Left ventricle myocardium inferior (tissue), 1 donor: ENCODE results near the gene MARK3. TPM values are rescaled to one million over a fixed set of nuclear protein-coding genes. Genes with fewer than 3 reads are reported as not detected.
A peak's percentile ranks its signal among the peaks of the same experiment; 100 is the strongest.

Source experiments
- DNase-seq: peaks from one replicate; pipeline ENCODE4 v3.0.0-alpha.2; 2020
- H3K27ac ChIP-seq: fragments of 200-600 bp; replicated peaks from 2 replicates; pipeline ENCODE4 v1.8.0; 2021
- H3K27me3 ChIP-seq: fragments of 200-600 bp; 2 replicates; pipeline ENCODE4 v1.8.0; 2021; ENCODE audit warnings: low read depth
- H3K36me3 ChIP-seq: fragments of 200-600 bp; 2 replicates; pipeline ENCODE4 v1.8.0; 2021
- H3K4me1 ChIP-seq: fragments of 200-600 bp; 2 replicates; pipeline ENCODE4 v1.8.0; 2021
- H3K4me3 ChIP-seq: fragments of 200-600 bp; 2 replicates; pipeline ENCODE4 v1.8.0; 2021; ENCODE audit warnings: mild to moderate bottlenecking, moderate library complexity
- H3K9me3 ChIP-seq: fragments of 200-600 bp; replicated peaks from 2 replicates; pipeline ENCODE4 v1.8.0; 2021
- intact Hi-C: fragments of 100-400 bp; cut with micrococcal nuclease; formaldehyde crosslinking; loops from one replicate; pipeline ENCODE4 v1.11.0; 2022
- total RNA-seq: library from RNA; stranded (reverse); fragmentation: NEBNext Ultra II Directional; extraction: Animal tissue kit (Norgen Biotek cat#: 25700); gene quantifications from one replicate; pipeline ENCODE4 v1.2.1, GENCODE V29; 2021
- TF ChIP-seq, protein P1 (sequence below): fragments of 200-600 bp; IDR thresholded peaks from 2 replicates; pipeline ENCODE4 v1.8.0; 2021; ENCODE audit warnings: antibody characterized with exemption, mild to moderate bottlenecking, borderline replicate concordance
- donor health status: DM: no; HTN: yes; CAD: no; lungs with severe emphysema.

Gene MARK3
- total RNA-seq, 1 donor from 2014 or later = 103 TPM

DNA sequence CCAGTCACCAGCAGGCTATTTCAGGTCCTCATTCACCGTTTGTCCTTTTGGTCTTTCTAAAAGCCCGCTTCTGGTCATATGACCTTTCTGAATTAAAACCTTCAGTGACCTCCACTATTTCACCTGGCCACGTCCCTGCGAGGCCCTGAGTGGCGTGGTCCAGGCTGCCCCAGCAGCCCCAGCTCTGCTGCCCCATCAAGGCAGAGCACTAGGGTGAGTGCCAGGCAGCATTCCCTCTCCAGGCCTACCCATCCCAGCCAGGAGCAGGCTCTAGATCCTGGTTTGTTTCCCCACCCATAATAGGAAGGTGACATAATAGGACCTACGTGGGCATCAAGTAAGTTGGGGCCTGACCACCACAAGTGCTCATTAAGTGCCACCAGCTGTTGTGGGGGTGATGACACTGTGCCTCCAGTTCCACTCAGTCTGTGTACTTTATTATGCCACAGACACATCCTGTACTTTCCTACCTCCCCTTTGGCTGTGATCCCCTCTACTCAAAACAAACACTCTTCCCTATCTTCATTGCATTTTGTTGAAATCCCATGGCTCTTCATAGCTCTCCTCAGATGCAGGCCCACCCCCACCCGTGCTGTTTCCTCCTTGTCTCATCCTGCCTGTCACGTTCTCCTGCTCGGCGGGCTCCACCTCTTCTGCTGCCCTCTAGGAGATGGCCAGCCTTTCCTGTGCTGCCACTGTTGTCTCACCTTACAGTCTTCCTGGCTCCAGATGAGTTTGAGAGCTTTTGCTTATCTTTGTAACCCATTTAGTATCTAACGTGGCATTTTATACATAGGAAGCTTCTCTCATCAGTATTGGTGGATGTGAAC, 116.0 kb downstream of the MARK3 start:
- Histone ChIP-seq H3K9me3 (no peaks in the 10 kb centered on the region), H3K27ac (peak overlapping the region; percentile 27), H3K4me3 (no peak overlapping the region), H3K4me1 (peaks cover 40% of the 10 kb centered on the region), H3K27me3 (no peaks in the 10 kb centered on the region), H3K36me3 (peaks cover 78% of the 10 kb centered on the region)
- TF ChIP-seq, protein P1, sequence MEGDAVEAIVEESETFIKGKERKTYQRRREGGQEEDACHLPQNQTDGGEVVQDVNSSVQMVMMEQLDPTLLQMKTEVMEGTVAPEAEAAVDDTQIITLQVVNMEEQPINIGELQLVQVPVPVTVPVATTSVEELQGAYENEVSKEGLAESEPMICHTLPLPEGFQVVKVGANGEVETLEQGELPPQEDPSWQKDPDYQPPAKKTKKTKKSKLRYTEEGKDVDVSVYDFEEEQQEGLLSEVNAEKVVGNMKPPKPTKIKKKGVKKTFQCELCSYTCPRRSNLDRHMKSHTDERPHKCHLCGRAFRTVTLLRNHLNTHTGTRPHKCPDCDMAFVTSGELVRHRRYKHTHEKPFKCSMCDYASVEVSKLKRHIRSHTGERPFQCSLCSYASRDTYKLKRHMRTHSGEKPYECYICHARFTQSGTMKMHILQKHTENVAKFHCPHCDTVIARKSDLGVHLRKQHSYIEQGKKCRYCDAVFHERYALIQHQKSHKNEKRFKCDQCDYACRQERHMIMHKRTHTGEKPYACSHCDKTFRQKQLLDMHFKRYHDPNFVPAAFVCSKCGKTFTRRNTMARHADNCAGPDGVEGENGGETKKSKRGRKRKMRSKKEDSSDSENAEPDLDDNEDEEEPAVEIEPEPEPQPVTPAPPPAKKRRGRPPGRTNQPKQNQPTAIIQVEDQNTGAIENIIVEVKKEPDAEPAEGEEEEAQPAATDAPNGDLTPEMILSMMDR = no peak
- intact Hi-C loops = no loop called here
- DNase-seq = no peak

DNA sequence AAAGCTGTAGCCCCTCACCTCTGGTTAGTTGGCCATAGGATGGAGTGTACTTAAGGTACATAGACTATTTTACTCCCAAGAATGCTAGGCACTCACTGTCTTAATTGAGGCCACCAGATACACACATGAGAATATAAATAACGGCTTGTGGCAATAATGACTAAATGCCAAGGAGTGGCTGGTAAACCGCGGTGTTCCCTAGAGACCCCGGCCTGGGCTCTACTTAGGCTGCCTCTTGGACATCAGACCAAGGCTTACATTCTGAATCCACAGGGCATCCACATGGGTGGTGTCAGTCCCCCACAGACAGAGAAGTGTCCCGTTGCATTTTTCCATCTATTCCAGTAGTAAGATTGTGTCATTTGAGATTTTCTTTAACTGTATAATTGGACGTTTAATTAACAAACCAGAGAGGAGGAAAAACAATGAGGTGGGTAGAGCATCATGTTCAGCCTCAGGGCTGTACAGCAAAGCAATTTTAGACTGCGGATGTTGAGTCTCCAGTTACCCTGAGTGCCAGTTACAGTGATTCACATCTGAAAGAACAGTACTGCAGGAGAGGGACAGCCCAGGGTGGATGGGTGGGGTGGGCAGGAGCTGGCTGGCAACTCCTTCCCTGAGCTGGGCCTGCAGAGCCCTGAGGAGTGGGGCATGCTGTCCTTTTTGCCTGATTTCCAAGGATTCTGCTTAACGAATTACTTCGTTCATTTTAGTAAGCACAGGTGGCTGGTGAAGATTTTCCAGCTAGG, 116.9 kb downstream of the MARK3 start:
- Histone ChIP-seq H3K36me3 (peaks cover 78% of the 10 kb centered on the region), H3K4me3 (no peak overlapping the region), H3K9me3 (no peaks in the 10 kb centered on the region), H3K27ac (no peak overlapping the region), H3K4me1 (peaks cover 32% of the 10 kb centered on the region), H3K27me3 (no peaks in the 10 kb centered on the region)
- TF ChIP-seq, protein P1 = no peak
- no peak for DNase-seq
- intact Hi-C loops = no loop called here

DNA sequence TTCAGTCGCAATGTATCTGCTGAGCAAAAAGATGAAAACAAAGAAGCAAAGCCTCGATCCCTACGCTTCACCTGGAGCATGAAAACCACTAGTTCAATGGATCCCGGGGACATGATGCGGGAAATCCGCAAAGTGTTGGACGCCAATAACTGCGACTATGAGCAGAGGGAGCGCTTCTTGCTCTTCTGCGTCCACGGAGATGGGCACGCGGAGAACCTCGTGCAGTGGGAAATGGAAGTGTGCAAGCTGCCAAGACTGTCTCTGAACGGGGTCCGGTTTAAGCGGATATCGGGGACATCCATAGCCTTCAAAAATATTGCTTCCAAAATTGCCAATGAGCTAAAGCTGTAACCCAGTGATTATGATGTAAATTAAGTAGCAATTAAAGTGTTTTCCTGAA, 117.7 kb downstream of the MARK3 start:
- no peak for DNase-seq
- H3K4me1 ChIP-seq = peaks cover 27% of the 10 kb centered on the region
- intact Hi-C loops = no loop called here

DNA sequence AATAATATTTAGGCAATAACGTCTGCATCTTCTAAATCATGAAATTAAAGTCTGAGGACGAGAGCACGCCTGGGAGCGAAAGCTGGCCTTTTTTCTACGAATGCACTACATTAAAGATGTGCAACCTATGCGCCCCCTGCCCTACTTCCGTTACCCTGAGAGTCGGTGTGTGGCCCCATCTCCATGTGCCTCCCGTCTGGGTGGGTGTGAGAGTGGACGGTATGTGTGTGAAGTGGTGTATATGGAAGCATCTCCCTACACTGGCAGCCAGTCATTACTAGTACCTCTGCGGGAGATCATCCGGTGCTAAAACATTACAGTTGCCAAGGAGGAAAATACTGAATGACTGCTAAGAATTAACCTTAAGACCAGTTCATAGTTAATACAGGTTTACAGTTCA, 118.1 kb downstream of the MARK3 start:
- no peak for DNase-seq
- Histone ChIP-seq H3K27ac (no peak overlapping the region), H3K4me3 (no peak overlapping the region), H3K9me3 (no peaks in the 10 kb centered on the region), H3K4me1 (peaks cover 27% of the 10 kb centered on the region), H3K36me3 (peaks cover 81% of the 10 kb centered on the region), H3K27me3 (no peaks in the 10 kb centered on the region)
- TF ChIP-seq, protein P1 = no peak
- intact Hi-C loops = no loop called here

More for the DNA sequence above, 117.7 kb downstream of the MARK3 start:
- Histone ChIP-seq H3K4me3 (no peak overlapping the region), H3K27me3 (no peaks in the 10 kb centered on the region), H3K9me3 (no peaks in the 10 kb centered on the region), H3K27ac (no peak overlapping the region), H3K36me3 (peaks cover 81% of the 10 kb centered on the region)
- TF ChIP-seq, protein P1 = no peak

DNA sequence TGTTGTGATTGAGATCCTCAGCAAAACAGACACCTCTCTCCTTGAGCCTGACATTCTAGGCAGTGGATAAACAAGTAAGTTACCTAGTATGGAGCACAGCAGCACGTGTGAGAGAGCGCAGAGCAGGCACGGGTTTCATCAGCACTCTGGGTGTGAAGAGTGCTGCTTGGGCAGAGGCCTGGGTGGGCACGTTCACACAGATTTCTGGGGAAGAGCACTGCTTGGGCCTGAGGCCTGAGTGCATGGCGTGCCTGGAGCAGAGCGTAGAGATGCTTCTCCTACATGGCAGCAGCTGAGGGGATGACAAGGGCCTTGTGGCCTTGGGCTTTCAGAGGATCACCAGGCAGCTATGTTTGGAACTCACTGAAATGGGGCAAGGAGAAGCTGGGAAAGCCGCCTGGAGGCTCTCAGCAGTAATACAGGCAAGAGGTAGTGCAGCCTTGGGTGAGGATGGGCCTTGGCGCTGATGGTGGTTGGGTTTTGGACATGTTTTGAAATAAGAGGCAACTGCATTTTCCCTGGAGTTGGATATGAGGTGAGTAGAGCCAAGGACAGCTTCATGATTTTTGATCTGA, 119.9 kb downstream of the MARK3 start:
- DNase-seq = no peak
- no peaks in the 10 kb centered on the region for H3K9me3 ChIP-seq
- intact Hi-C loops = no loop called here
- H3K36me3 ChIP-seq = peaks cover 78% of the 10 kb centered on the region
- no peaks in the 10 kb centered on the region for H3K27me3 ChIP-seq
- H3K4me3 ChIP-seq = no peak overlapping the region
- H3K27ac ChIP-seq = peak overlapping the region; percentile 10
- TF ChIP-seq, protein P1 = no peak
- H3K4me1 ChIP-seq = peaks cover 25% of the 10 kb centered on the region
